Endodermal cell (in vitro differentiated cells): ENCODE measurements around the gene KIDINS220. TPM values are rescaled to one million over a fixed set of nuclear protein-coding genes. Genes with fewer than 3 reads are reported as not detected.

Source experiments
- DNase-seq: peaks from one replicate; pipeline ENCODE4 v3.0.0-alpha.2; 2017
- H3K27ac ChIP-seq: 2 replicates; pipeline ENCODE4 v1.5.1; 2013; ENCODE audit warnings: mild to moderate bottlenecking, low read depth, low read length, moderate library complexity
- H3K27me3 ChIP-seq: 2 replicates; pipeline ENCODE4 v1.6.1; 2013; ENCODE audit warnings: mild to moderate bottlenecking, low read length, moderate library complexity; ENCODE audit not compliant: insufficient read depth, control insufficient read depth, poor library complexity, severe bottlenecking
- H3K36me3 ChIP-seq: 2 replicates; pipeline ENCODE4 v1.7.0; 2013; ENCODE audit warnings: mild to moderate bottlenecking, low read length, moderate library complexity; ENCODE audit not compliant: control insufficient read depth, insufficient read depth
- H3K4me1 ChIP-seq: one replicate; pipeline ENCODE4 v1.7.0; 2013; ENCODE audit warnings: low read length; ENCODE audit not compliant: control insufficient read depth, insufficient read depth
- H3K4me3 ChIP-seq: 2 replicates; pipeline ENCODE4 v1.5.1; 2013; ENCODE audit warnings: mild to moderate bottlenecking, low read length, moderate library complexity
- H3K9ac ChIP-seq: 2 replicates; pipeline ENCODE4 v1.6.1; 2013; ENCODE audit warnings: mild to moderate bottlenecking, low read length, moderate library complexity; ENCODE audit not compliant: poor library complexity, severe bottlenecking; ENCODE audit errors: extremely low read depth
- H3K9me3 ChIP-seq: 2 replicates; pipeline ENCODE4 v1.6.1; 2013; ENCODE audit warnings: mild to moderate bottlenecking, low read length, moderate library complexity; ENCODE audit not compliant: control insufficient read depth
- H3K27ac Mint-ChIP-seq: 2 replicates; pipeline ENCODE4 v1.8.0; 2020; ENCODE audit warnings: mixed read lengths
- H3K27me3 Mint-ChIP-seq: 2 replicates; pipeline ENCODE4 v1.8.0; 2021; ENCODE audit warnings: mild to moderate bottlenecking, mixed read lengths; ENCODE audit not compliant: insufficient read depth
- H3K36me3 Mint-ChIP-seq: 2 replicates; pipeline ENCODE4 v1.8.0; 2020; ENCODE audit warnings: low read depth, mixed read lengths
- H3K4me1 Mint-ChIP-seq: 2 replicates; pipeline ENCODE4 v1.8.0; 2020; ENCODE audit warnings: mixed read lengths
- H3K4me3 Mint-ChIP-seq: 2 replicates; pipeline ENCODE4 v1.8.0; 2020; ENCODE audit warnings: mild to moderate bottlenecking, moderate library complexity, mixed read lengths
- H3K9me3 Mint-ChIP-seq: 2 replicates; pipeline ENCODE4 v1.8.0; 2020; ENCODE audit warnings: mild to moderate bottlenecking, mixed read lengths
- WGBS, 2 experiments: methylation state at CpG; one replicate each; pipeline versions ENCODE4 v1.1.5 to v1.1.7; 2013; ENCODE audit warnings: missing lambda C conversion rate in 2 of 2, mixed read lengths in 1 of 2; ENCODE audit not compliant: insufficient coverage in 1 of 2, insufficient read length in 1 of 2; 5-methylcytosine and 5-hydroxymethylcytosine counted together
- total RNA-seq, 2 donors: library from RNA; stranded (reverse); fragmentation: NEBNext Ultra II Directional in 1 of 2; extraction: Animal tissue kit (Norgen Biotek cat#: 25700) in 1 of 2; gene quantifications; 2 replicates in 1 of 2; 3 replicates in 1 of 2; pipeline ENCODE4 v1.2.1, GENCODE V29; 2021
- TF ChIP-seq, protein P1 (sequence below): fragments of 200-600 bp; sonication (generic); conservative IDR thresholded peaks from 2 replicates; pipeline ENCODE4 v1.5.0; 2021; ENCODE audit warnings: antibody characterized with exemption, mild to moderate bottlenecking

Gene KIDINS220
- total RNA-seq, 2 donors from 2014 or later: 33.8 to 35.2 TPM

DNA sequence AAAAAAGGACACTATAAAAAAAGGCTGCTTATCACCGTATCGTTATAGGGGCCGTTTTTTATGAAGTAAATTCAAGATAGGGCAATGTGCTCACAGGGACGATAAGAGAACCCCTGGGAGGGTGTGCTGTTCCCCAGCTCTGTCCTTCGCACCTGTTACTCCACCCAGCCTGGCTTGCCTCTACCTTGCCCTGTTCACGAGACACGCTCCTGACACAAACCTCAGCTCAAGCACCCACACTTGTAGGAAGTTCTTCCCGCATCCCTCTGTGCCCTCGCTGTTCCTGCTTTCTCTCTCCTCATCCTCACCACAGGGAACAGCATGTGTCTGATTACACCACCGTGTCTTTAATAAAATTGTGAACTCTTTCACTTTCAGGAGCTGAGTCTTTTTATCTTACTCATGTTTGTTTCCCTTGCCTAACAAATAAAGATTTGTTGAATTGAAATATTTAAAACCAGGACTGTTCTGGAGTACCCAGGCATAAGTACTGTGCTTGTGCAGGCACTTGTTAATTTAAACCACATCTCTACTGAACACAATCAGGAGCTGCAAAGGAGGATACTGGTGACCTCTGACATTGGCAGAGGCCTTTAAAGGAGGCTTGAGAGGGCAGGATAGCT lies 26.0 kb upstream of the KIDINS220 start:
- peaks cover 24% of the 10 kb centered on the region for H3K36me3 Mint-ChIP-seq
- WGBS, 2 experiments: 92 to 94% methylated on average over 9 to 10 of the region's 10 CpGs
- H3K27me3 Mint-ChIP-seq: no peaks in the 10 kb centered on the region
- H3K4me3 Mint-ChIP-seq: no peak overlapping the region
- H3K4me1 ChIP-seq: no peaks in the 10 kb centered on the region
- H3K9me3 Mint-ChIP-seq: no peaks in the 10 kb centered on the region
- H3K27ac ChIP-seq: no peak overlapping the region
- H3K4me3 ChIP-seq: no peak overlapping the region
- no peak overlapping the region for H3K27ac Mint-ChIP-seq
- TF ChIP-seq, protein P1, sequence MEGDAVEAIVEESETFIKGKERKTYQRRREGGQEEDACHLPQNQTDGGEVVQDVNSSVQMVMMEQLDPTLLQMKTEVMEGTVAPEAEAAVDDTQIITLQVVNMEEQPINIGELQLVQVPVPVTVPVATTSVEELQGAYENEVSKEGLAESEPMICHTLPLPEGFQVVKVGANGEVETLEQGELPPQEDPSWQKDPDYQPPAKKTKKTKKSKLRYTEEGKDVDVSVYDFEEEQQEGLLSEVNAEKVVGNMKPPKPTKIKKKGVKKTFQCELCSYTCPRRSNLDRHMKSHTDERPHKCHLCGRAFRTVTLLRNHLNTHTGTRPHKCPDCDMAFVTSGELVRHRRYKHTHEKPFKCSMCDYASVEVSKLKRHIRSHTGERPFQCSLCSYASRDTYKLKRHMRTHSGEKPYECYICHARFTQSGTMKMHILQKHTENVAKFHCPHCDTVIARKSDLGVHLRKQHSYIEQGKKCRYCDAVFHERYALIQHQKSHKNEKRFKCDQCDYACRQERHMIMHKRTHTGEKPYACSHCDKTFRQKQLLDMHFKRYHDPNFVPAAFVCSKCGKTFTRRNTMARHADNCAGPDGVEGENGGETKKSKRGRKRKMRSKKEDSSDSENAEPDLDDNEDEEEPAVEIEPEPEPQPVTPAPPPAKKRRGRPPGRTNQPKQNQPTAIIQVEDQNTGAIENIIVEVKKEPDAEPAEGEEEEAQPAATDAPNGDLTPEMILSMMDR: no peak
- H3K4me1 Mint-ChIP-seq: no peaks in the 10 kb centered on the region
- H3K9ac ChIP-seq: no peak overlapping the region
- no peaks in the 10 kb centered on the region for H3K9me3 ChIP-seq
- H3K27me3 ChIP-seq: no peaks in the 10 kb centered on the region
- peaks cover 31% of the 10 kb centered on the region for H3K36me3 ChIP-seq
- no peak for DNase-seq

DNA sequence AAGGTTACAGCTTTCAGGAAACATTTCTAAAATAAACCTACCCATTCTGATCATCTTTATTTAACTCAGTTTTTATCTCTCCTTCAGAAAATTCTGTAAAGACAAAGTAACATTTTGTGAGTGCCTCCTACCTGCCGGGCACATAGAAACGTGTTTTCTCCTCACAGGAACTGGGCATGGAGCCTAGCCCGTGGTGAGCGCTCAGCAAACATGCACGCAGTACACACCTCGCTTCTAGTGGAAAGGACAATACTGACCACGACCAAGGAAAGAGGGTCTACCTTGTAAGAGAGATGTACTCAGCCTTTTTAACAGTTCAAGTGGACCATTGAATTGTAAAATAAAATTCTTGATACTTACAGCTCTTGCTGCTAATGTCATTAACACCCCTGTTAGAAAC lies 24.8 kb upstream of the KIDINS220 start:
- Mint-ChIP-seq H3K4me3 (no peak overlapping the region), H3K27me3 (no peaks in the 10 kb centered on the region), H3K4me1 (no peaks in the 10 kb centered on the region), H3K9me3 (no peaks in the 10 kb centered on the region), H3K36me3 (peaks cover 32% of the 10 kb centered on the region), H3K27ac (no peak overlapping the region)
- no peaks in the 10 kb centered on the region for H3K27me3 ChIP-seq
- no peaks in the 10 kb centered on the region for H3K4me1 ChIP-seq
- TF ChIP-seq, protein P1: no peak
- H3K9me3 ChIP-seq: no peaks in the 10 kb centered on the region
- 94 to 96% methylated on average over 6 to 7 of the region's 7 CpGs for WGBS, 2 experiments
- no peak overlapping the region for H3K9ac ChIP-seq
- H3K27ac ChIP-seq: no peak overlapping the region
- no peak overlapping the region for H3K4me3 ChIP-seq
- DNase-seq: no peak
- peaks cover 33% of the 10 kb centered on the region for H3K36me3 ChIP-seq

DNA sequence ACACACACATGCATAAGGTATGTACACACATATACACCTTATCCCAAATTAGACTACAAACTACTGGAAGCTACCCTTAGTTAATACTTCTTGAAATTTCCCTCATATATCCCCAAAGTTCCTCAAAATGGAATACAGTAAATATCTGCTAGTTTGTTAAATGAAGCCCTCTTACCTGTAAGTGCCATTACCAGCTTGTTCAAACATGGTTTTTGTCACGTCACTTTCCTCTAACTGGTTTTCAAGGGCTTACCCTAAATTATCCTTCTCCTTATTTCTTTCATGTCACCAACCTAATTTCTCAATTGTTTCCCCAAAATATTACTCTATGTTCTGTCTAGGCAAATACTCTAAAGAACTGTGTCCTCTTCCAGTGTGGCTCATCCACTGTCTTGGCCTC lies 24.4 kb upstream of the KIDINS220 start:
- TF ChIP-seq, protein P1: no peak
- no peaks in the 10 kb centered on the region for H3K9me3 Mint-ChIP-seq
- H3K4me1 ChIP-seq: no peaks in the 10 kb centered on the region
- WGBS, 2 experiments: 89 to 100% methylated on average over 1 of the region's 1 CpG
- H3K27me3 Mint-ChIP-seq: no peaks in the 10 kb centered on the region
- H3K9me3 ChIP-seq: no peaks in the 10 kb centered on the region
- no peaks in the 10 kb centered on the region for H3K27me3 ChIP-seq
- no peak overlapping the region for H3K27ac ChIP-seq
- no peak for DNase-seq
- no peaks in the 10 kb centered on the region for H3K4me1 Mint-ChIP-seq
- H3K36me3 Mint-ChIP-seq: peaks cover 36% of the 10 kb centered on the region
- no peak overlapping the region for H3K4me3 Mint-ChIP-seq
- no peak overlapping the region for H3K27ac Mint-ChIP-seq
- H3K36me3 ChIP-seq: peaks cover 33% of the 10 kb centered on the region
- H3K9ac ChIP-seq: no peak overlapping the region
- H3K4me3 ChIP-seq: no peak overlapping the region
